Endothelial cell of umbilical vein (primary cell): ENCODE results near the gene DPH1. TPM values are rescaled to one million over a fixed set of nuclear protein-coding genes. Genes with fewer than 3 reads are reported as not detected.

Source experiments
- BruUV-seq: library from RNA; stranded (reverse); fragments of 400-500 nt; replicated peaks from 2 replicates; lab custom pipeline; 2021; lab: Mats Ljungman, UMichigan
- CTCF ChIA-PET: fragments of 300-600, 350-600 bp; sonication (Branson Sonifier 250); formaldehyde crosslinking; loops from one replicate; lab custom pipeline; 2021; ENCODE audit warnings: antibody characterized with exemption, inconsistent platforms; lab: Charles Lee
- POLR2A ChIA-PET: fragments of 300-600, 350-600 bp; sonication (Branson Sonifier 250); formaldehyde crosslinking; loops from one replicate; lab custom pipeline; 2021; ENCODE audit warnings: antibody characterized with exemption, inconsistent platforms; lab: Charles Lee
- DNase-seq: peaks from one replicate; pipeline ENCODE4 v3.0.0-alpha.2; 2011; ENCODE audit warnings: low read depth, low spot score
- FAIRE-seq: peaks from 2 replicates; lab custom pipeline; 2011; peaks lifted over from hg19 to GRCh38; lab: Jason Lieb, UNC
- H2AFZ ChIP-seq: 2 replicates; pipeline ENCODE4 v1.6.0; 2012; ENCODE audit warnings: low read depth, low read length, control low read depth, inconsistent platforms
- H3K27ac ChIP-seq: 2 replicates; pipeline ENCODE4 v1.5.1; 2011; ENCODE audit warnings: low read depth, mild to moderate bottlenecking, control low read depth, low read length, moderate library complexity; ENCODE audit not compliant: insufficient read depth
- H3K27me3 ChIP-seq, 2 experiments: 2 replicates each; pipeline versions ENCODE4 v1.6.0 to v1.6.1; 2011; ENCODE audit warnings: low read length in 2 of 2, mixed read lengths in 1 of 2; ENCODE audit not compliant: control insufficient read depth in 2 of 2, insufficient read depth in 2 of 2
- H3K36me3 ChIP-seq, 2 experiments: 2 replicates in 1 of 2; 3 replicates in 1 of 2; pipeline ENCODE4 v1.5.1; 2011; ENCODE audit warnings: low read length in 2 of 2, mild to moderate bottlenecking in 1 of 2, moderate library complexity in 1 of 2; ENCODE audit not compliant: control insufficient read depth in 2 of 2, insufficient read depth in 2 of 2; ENCODE audit errors: extremely low read depth in 1 of 2
- H3K4me1 ChIP-seq: 3 replicates; pipeline ENCODE4 v1.5.1; 2011; ENCODE audit warnings: mild to moderate bottlenecking, low read length; ENCODE audit not compliant: control insufficient read depth, insufficient read depth; ENCODE audit errors: extremely low read depth
- H3K4me2 ChIP-seq: 2 replicates; pipeline ENCODE4 v1.6.1; 2011; ENCODE audit warnings: low read length, control low read depth, mixed read lengths; ENCODE audit not compliant: insufficient read depth
- H3K4me3 ChIP-seq, 3 experiments: fragments of 200-600 bp in 1 of 3; sonication (generic), shearing (Covaris generic) in 1 of 3; replicated peaks in 1 of 3; 2 replicates each; pipeline ENCODE4 v1.5.1; 2011 to 2016; ENCODE audit warnings: control low read depth in 3 of 3, low read length in 3 of 3, mild to moderate bottlenecking in 2 of 3, inconsistent platforms in 1 of 3, low read depth in 1 of 3, moderate library complexity in 1 of 3; ENCODE audit not compliant: insufficient read depth in 1 of 3
- H3K79me2 ChIP-seq: 2 replicates; pipeline ENCODE4 v1.6.0; 2012; ENCODE audit warnings: low read length, inconsistent platforms; ENCODE audit not compliant: control insufficient read depth, insufficient read depth
- H3K9ac ChIP-seq: replicated peaks from 2 replicates; pipeline ENCODE3; 2011; ENCODE audit warnings: low read length, control low read depth; ENCODE audit not compliant: insufficient read depth; ENCODE audit errors: extremely low read depth
- H3K9me1 ChIP-seq: replicated peaks from 3 replicates; pipeline ENCODE4 v1.6.0; 2011; ENCODE audit warnings: mild to moderate bottlenecking, low read length; ENCODE audit not compliant: control insufficient read depth, insufficient read depth; ENCODE audit errors: extremely low read depth
- H3K9me3 ChIP-seq: replicated peaks from 2 replicates; pipeline ENCODE4 v1.5.1; 2012; ENCODE audit warnings: low read length, inconsistent platforms; ENCODE audit not compliant: control insufficient read depth, insufficient read depth
- H4K20me1 ChIP-seq: replicated peaks from 2 replicates; pipeline ENCODE3; 2011; ENCODE audit warnings: mild to moderate bottlenecking, low read length; ENCODE audit not compliant: control insufficient read depth, insufficient read depth; ENCODE audit errors: extremely low read depth
- FOS ChIP-seq: IDR thresholded peaks from 2 replicates; pipeline ENCODE4 v1.6.1; 2011; ENCODE audit warnings: mild to moderate bottlenecking, low read length, moderate library complexity, borderline replicate concordance; ENCODE audit not compliant: insufficient read depth
- GATA2 ChIP-seq: IDR thresholded peaks from 2 replicates; pipeline ENCODE4 v1.7.0; 2011; ENCODE audit warnings: low read depth, mild to moderate bottlenecking, moderate library complexity, mixed read lengths, low read length; ENCODE audit not compliant: insufficient read length, insufficient read depth
- JUN ChIP-seq: IDR thresholded peaks from 2 replicates; pipeline ENCODE4 v1.6.1; 2011; ENCODE audit warnings: borderline replicate concordance, low read depth; ENCODE audit not compliant: insufficient read length, insufficient read depth
- POLR2A ChIP-seq: IDR thresholded peaks from 2 replicates; pipeline ENCODE4 v1.6.1; 2012; ENCODE audit warnings: low read depth, mild to moderate bottlenecking, control low read depth, low read length
- dilution Hi-C: fragments of 300-500 bp; cut with MboI; formaldehyde crosslinking; loops from one replicate; pipeline ENCODE4 v1.15.0; 2019; ENCODE audit warnings: low sequenced_read_pairs; ENCODE audit not compliant: extremely low pct_ligation_motif_present
- intact Hi-C: fragments of 100-400 bp; cut with micrococcal nuclease; formaldehyde crosslinking; loops from one replicate; pipeline ENCODE4 v1.10.0; 2022
- polyA plus RNA-seq, 4 experiments: library from polyadenylated mRNA; depleted of rRNA in 3 of 4; stranded (reverse) in 3 of 4; unstranded in 1 of 4; fragments of >200 nt; gene quantifications; 2 replicates each; pipeline versions ENCODE4 v1.2.1 to v1.2.3, GENCODE V29; 2011 to 2012; ENCODE audit warnings: missing spikeins in 1 of 4
- total RNA-seq: library from RNA; stranded (reverse); gene quantifications from 2 replicates; pipeline ENCODE4 v1.2.3, GENCODE V29; 2021
- TF ChIP-seq, protein P1 (sequence below), 2 donors: IDR thresholded peaks; 1 replicate in 1 of 2; 2 replicates in 1 of 2; pipeline ENCODE4 v1.5.1; 2011; ENCODE audit warnings: low read length in 2 of 2, mild to moderate bottlenecking in 2 of 2, moderate library complexity in 2 of 2, control low read depth in 1 of 2, inconsistent platforms in 1 of 2, low read depth in 1 of 2; ENCODE audit not compliant: insufficient read depth in 1 of 2; ENCODE audit errors: extremely low read depth in 1 of 2
- TF ChIP-seq, protein P2 (sequence below): IDR thresholded peaks from 2 replicates; pipeline ENCODE4 v1.6.1; 2011; ENCODE audit not compliant: insufficient read depth, insufficient read length

DPH1 gene
- total and polyA plus RNA-seq, 2 donors (not counting 3 experiments of a cell fraction or from before 2014, with no cell fraction given): 37.8 to 45.6 TPM

DNA sequence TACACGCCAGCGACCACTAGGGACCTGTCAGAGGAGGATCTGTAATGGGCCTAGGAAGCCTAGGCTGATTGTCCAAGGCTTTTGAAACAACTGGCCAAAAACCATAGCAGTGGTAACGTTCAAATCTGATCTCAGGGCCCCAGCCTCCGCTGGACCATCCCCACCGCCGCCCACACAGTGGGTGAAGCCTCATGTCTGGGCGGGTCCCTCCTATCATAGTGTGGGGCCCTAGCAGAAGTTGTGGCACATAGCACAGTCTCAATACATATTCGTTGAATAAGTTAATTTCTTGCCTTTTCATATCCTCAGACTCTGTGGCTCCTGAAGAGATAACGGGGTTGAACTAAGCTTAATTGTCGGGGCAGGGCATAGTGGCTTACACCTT lies 818 bp downstream of the DPH1 start:
- dilution Hi-C loops (no loop called here), intact Hi-C loops (loop anchor here (1.0 to 5.0 kb wide), 3 partner anchors 11 to 313 kb away; no protein-coding TSS in a partner anchor)
- Histone ChIP-seq H3K4me1 (peaks cover 4% of the 10 kb centered on the region), H3K4me2 (peak overlapping the region; percentile 41), H3K9me3 (no peaks in the 10 kb centered on the region), H3K36me3 (peaks cover 0 to 5% of the 10 kb centered on the region in 2 experiments), H4K20me1 (no peaks in the 10 kb centered on the region), H3K4me3 (peak overlapping the region in 2 of 3 experiments; percentile 87 to 97), H3K9me1 (no peaks in the 10 kb centered on the region), H3K27ac (no peak overlapping the region), H3K9ac (peak overlapping the region; percentile 73), H3K27me3 (peaks cover 10 to 15% of the 10 kb centered on the region in 2 experiments), H3K79me2 (peaks cover 4% of the 10 kb centered on the region), H2AFZ (peak overlapping the region; percentile 9)
- TF ChIP-seq, protein P1, sequence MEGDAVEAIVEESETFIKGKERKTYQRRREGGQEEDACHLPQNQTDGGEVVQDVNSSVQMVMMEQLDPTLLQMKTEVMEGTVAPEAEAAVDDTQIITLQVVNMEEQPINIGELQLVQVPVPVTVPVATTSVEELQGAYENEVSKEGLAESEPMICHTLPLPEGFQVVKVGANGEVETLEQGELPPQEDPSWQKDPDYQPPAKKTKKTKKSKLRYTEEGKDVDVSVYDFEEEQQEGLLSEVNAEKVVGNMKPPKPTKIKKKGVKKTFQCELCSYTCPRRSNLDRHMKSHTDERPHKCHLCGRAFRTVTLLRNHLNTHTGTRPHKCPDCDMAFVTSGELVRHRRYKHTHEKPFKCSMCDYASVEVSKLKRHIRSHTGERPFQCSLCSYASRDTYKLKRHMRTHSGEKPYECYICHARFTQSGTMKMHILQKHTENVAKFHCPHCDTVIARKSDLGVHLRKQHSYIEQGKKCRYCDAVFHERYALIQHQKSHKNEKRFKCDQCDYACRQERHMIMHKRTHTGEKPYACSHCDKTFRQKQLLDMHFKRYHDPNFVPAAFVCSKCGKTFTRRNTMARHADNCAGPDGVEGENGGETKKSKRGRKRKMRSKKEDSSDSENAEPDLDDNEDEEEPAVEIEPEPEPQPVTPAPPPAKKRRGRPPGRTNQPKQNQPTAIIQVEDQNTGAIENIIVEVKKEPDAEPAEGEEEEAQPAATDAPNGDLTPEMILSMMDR (IDR thresholded peaks at IDR 0.05; ENCODE audit: extremely low read depth in 1 of 2, insufficient read depth in 1 of 2, low read depth in 1 of 2, low read length in 2 of 2): peak; percentile 53 to 68
- no peak for TF ChIP-seq JUN
- BruUV-seq: no TSS peak
- DNase-seq (no peak), FAIRE-seq (no peak)
- CTCF ChIA-PET: interaction anchor here (0.6 to 9.5 kb wide), 2 partner anchors 121 to 136 kb away, joined by 3 to 270 read pairs; no protein-coding TSS in a partner anchor
- POLR2A ChIA-PET: no interaction called here

DNA sequence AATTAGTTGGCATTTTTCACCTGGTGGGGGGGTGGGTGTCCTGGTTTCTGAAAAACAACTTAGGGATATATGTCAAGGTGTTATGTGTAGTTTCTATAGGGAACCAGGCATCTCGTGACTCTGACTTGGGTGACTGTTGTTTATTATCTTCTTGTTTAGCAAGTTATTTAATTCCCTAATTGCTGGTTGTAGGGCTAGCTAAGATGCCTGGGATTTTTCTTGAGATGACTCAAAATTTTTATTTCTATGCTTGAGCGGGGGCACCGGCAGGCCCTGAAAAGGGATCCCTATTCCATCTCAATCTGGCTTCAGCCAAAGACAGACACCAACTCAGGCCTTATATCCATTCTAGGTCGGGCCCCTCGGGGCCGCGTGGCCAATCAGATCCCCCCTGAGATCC lies 3.2 kb downstream of the DPH1 start:
- Histone ChIP-seq H2AFZ (no peak overlapping the region), H3K4me2 (no peak overlapping the region), H3K27me3 (peaks cover 0 to 4% of the 10 kb centered on the region in 2 experiments), H3K36me3 (peaks cover 3 to 24% of the 10 kb centered on the region in 2 experiments), H3K4me3 (no peak overlapping the region), H3K9me3 (no peaks in the 10 kb centered on the region), H3K27ac (no peak overlapping the region), H3K79me2 (peaks cover 4% of the 10 kb centered on the region), H3K4me1 (peaks cover 4% of the 10 kb centered on the region), H4K20me1 (no peaks in the 10 kb centered on the region), H3K9ac (no peak overlapping the region), H3K9me1 (no peaks in the 10 kb centered on the region)
- BruUV-seq: no TSS peak
- intact Hi-C loops: loop anchor here (5.0 kb wide), 1 partner anchor 316 kb away; no protein-coding TSS in a partner anchor
- TF ChIP-seq FOS: no peak
- TF ChIP-seq POLR2A: no peak
- TF ChIP-seq, protein P2, sequence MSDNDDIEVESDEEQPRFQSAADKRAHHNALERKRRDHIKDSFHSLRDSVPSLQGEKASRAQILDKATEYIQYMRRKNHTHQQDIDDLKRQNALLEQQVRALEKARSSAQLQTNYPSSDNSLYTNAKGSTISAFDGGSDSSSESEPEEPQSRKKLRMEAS: no peak
- TF ChIP-seq GATA2: no peak
- FAIRE-seq (no peak), DNase-seq (no peak)
- ChIA-PET CTCF (no interaction called here), POLR2A (no interaction called here)
- dilution Hi-C loops: no loop called here
